GM12874 (cell line): ENCODE results near the gene ANKRD28.

Source experiments
- CTCF ChIP-seq: IDR thresholded peaks from 2 replicates; pipeline ENCODE4 v1.5.1; 2011; ENCODE audit warnings: low read depth, mild to moderate bottlenecking, control low read depth, low read length, moderate library complexity; ENCODE audit not compliant: insufficient read depth

Gene ANKRD28

GRCh38 chr3:15682561-15683185 is 115.1 kb downstream of the ANKRD28 start:
- TF ChIP-seq CTCF, result no peak

GRCh38 chr3:15681668-15682067 is 116.1 kb downstream of the ANKRD28 start:
- TF ChIP-seq CTCF, result no peak

GRCh38 chr3:15679306-15679705 is 118.5 kb downstream of the ANKRD28 start:
- TF ChIP-seq CTCF, result no peak

GRCh38 chr3:15676259-15676658 is 121.5 kb downstream of the ANKRD28 start:
- no peak for TF ChIP-seq CTCF

DNA sequence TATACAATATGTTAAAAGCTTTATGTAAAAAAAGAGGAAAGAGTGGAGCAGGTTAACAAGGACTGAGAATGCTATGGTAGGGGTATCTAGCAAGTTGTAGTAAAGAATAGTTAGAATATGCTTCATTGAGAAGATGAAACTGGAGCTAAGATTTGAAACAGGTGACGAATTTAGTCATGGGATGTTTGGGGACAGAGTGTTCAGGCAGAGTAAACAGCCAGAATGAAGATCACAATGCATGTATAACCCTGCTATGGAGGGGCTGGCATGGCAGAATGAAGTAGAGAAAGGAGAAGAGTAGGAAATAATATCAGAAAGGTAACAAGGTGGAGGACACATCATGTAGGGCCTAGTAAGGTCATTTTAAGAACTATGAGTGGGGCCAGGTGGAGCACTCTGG is 124.2 kb downstream of the ANKRD28 start:
- TF ChIP-seq CTCF, result no peak

DNA sequence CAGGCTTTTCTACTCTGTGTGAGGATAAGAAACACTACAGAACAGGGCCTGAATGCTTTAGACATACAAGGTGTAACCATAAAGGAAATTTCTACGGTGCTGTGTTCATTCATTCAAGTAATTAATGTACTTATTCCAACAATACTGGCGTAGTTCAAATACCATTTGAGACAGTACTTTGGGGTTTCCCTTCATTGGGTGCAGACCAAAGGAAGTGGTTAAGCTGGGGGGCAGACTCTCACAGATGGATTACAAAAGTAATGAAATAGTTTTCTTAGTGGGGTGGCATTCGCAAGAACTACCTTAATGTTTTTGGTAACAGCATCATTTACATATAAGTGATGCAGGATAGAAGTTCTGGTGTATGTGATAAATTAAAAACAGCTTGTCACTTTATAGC is 130.3 kb downstream of the ANKRD28 start:
- no peak for TF ChIP-seq CTCF

- no peak for TF ChIP-seq CTCF
Observed at GRCh38 chr3:15666277-15666676, 131.5 kb downstream of the ANKRD28 start.
